ENCODE measurements around the gene METTL9.

METTL9 gene

DNA sequence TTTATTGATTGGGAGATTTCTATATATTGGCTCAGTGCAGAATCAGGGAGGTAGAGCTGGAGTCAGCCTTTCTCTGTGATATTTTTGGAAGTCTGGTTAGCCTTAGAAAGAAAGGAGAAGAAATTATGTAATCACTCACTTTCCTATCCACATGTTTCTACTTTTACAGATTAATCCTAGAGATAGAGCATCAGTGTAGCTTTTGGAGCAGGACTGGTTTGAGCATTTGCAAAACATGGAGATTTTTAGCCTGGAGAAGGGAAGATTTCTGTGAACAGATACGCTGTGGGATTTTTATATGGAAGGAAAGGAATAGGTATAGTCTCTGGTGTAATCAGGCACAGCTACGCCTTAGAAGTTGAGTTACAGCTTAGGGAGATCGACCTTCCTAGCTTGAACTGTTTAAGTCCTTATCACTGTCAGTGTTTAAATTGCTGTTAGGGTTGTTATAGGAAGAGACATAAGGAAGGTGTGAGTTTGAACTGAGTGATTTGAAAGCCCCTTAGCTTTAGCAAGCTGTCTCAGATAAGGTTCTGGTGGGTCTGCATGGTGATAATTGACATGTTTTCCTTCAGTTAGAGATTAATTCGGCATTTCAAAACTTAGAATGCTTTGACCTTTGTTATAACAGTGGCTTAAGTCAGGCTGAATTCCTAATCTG is 20.5 kb downstream of the METTL9 start:
- TF ChIP-seq, protein P1, sequence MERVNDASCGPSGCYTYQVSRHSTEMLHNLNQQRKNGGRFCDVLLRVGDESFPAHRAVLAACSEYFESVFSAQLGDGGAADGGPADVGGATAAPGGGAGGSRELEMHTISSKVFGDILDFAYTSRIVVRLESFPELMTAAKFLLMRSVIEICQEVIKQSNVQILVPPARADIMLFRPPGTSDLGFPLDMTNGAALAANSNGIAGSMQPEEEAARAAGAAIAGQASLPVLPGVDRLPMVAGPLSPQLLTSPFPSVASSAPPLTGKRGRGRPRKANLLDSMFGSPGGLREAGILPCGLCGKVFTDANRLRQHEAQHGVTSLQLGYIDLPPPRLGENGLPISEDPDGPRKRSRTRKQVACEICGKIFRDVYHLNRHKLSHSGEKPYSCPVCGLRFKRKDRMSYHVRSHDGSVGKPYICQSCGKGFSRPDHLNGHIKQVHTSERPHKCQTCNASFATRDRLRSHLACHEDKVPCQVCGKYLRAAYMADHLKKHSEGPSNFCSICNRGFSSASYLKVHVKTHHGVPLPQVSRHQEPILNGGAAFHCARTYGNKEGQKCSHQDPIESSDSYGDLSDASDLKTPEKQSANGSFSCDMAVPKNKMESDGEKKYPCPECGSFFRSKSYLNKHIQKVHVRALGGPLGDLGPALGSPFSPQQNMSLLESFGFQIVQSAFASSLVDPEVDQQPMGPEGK (CRISPR knock-in tag; IDR thresholded peaks at IDR 0.05; ENCODE audit: borderline replicate concordance) = no peak
- TF ChIP-seq TCF4 (CRISPR knock-in tag; IDR thresholded peaks at IDR 0.05; ENCODE audit: borderline replicate concordance) = peak; percentile 47; the same call in 1 of the 2 replicates
- peak; percentile 49 for ATAC-seq

DNA sequence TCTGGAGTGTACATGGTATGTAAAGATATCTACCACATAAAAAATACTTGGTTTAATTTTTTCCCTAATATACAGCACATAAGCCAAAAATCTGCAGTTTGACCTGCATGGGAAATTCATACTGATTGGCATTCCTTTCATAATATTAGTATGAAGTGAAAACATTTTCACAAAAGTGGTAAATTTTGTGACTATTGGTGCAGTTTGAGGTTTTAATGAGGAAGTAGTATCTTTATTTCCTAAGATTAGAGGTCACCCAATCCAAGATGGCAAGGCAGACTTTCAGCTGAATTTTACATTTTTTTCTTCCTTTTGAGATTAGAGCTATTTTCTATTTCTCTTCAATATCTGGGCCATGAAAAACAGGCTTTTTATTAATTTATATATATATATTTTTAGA is 21.2 kb downstream of the METTL9 start:
- TF ChIP-seq ISL1 (CRISPR knock-in tag; IDR thresholded peaks at IDR 0.05) (no peak), GLIS3 (CRISPR knock-in tag; IDR thresholded peaks at IDR 0.05) (no peak), SNAI2 (CRISPR knock-in tag; IDR thresholded peaks at IDR 0.05) (no peak), ZNF70 (CRISPR knock-in tag; IDR thresholded peaks at IDR 0.05) (no peak), ZNF8 (CRISPR knock-in tag; IDR thresholded peaks at IDR 0.05) (no peak), BACH2 (CRISPR knock-in tag; IDR thresholded peaks at IDR 0.05; ENCODE audit: borderline replicate concordance) (no peak), TCF4 (CRISPR knock-in tag; IDR thresholded peaks at IDR 0.05; ENCODE audit: borderline replicate concordance) (no peak)
- TF ChIP-seq, protein P1 (CRISPR knock-in tag; IDR thresholded peaks at IDR 0.05; ENCODE audit: borderline replicate concordance) = no peak
- no peak for ATAC-seq

DNA sequence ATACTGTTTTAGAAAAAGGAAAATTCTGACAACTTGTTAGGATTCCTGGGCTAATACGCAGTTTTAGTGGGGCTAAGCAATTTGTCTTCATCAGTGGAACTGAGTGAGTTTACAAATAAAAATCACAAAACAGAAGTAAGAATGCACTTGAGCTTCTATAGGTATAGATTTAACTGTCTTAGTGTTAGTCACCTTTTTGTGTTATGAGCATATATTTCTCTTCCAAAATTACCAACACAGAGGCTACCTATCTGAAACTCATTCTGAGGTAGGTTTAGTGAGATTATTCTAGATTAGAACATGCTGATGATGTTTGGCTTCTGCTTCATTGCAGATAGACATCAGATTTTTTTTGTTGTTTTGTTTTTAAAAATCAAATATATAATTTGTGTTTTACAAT is 23.2 kb downstream of the METTL9 start:
- no peak for ATAC-seq

More for the DNA sequence above, 23.2 kb downstream of the METTL9 start:
- TF ChIP-seq ZC3H10 (CRISPR knock-in tag; IDR thresholded peaks at IDR 0.05) = no peak
- no peak for TF ChIP-seq ARNTL (CRISPR knock-in tag; IDR thresholded peaks at IDR 0.05; ENCODE audit: borderline replicate concordance, low read depth)
- TF ChIP-seq ZFP30 (CRISPR knock-in tag; IDR thresholded peaks at IDR 0.05) = no peak
- no peak for TF ChIP-seq ZNF8 (CRISPR knock-in tag; IDR thresholded peaks at IDR 0.05)
- TF ChIP-seq, protein P2, sequence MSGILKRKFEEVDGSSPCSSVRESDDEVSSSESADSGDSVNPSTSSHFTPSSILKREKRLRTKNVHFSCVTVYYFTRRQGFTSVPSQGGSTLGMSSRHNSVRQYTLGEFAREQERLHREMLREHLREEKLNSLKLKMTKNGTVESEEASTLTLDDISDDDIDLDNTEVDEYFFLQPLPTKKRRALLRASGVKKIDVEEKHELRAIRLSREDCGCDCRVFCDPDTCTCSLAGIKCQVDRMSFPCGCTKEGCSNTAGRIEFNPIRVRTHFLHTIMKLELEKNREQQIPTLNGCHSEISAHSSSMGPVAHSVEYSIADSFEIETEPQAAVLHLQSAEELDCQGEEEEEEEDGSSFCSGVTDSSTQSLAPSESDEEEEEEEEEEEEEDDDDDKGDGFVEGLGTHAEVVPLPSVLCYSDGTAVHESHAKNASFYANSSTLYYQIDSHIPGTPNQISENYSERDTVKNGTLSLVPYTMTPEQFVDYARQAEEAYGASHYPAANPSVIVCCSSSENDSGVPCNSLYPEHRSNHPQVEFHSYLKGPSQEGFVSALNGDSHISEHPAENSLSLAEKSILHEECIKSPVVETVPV (CRISPR knock-in tag; IDR thresholded peaks at IDR 0.05) = no peak
- TF ChIP-seq, protein P3, sequence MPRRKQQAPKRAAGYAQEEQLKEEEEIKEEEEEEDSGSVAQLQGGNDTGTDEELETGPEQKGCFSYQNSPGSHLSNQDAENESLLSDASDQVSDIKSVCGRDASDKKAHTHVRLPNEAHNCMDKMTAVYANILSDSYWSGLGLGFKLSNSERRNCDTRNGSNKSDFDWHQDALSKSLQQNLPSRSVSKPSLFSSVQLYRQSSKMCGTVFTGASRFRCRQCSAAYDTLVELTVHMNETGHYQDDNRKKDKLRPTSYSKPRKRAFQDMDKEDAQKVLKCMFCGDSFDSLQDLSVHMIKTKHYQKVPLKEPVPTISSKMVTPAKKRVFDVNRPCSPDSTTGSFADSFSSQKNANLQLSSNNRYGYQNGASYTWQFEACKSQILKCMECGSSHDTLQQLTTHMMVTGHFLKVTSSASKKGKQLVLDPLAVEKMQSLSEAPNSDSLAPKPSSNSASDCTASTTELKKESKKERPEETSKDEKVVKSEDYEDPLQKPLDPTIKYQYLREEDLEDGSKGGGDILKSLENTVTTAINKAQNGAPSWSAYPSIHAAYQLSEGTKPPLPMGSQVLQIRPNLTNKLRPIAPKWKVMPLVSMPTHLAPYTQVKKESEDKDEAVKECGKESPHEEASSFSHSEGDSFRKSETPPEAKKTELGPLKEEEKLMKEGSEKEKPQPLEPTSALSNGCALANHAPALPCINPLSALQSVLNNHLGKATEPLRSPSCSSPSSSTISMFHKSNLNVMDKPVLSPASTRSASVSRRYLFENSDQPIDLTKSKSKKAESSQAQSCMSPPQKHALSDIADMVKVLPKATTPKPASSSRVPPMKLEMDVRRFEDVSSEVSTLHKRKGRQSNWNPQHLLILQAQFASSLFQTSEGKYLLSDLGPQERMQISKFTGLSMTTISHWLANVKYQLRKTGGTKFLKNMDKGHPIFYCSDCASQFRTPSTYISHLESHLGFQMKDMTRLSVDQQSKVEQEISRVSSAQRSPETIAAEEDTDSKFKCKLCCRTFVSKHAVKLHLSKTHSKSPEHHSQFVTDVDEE (CRISPR knock-in tag; IDR thresholded peaks at IDR 0.05) = no peak
- TF ChIP-seq ISL1 (CRISPR knock-in tag; IDR thresholded peaks at IDR 0.05) = no peak
- TF ChIP-seq PPARA (CRISPR knock-in tag; IDR thresholded peaks at IDR 0.05; ENCODE audit: borderline replicate concordance) = no peak
- TF ChIP-seq GLIS3 (CRISPR knock-in tag; IDR thresholded peaks at IDR 0.05) = no peak
- TF ChIP-seq, protein P4, sequence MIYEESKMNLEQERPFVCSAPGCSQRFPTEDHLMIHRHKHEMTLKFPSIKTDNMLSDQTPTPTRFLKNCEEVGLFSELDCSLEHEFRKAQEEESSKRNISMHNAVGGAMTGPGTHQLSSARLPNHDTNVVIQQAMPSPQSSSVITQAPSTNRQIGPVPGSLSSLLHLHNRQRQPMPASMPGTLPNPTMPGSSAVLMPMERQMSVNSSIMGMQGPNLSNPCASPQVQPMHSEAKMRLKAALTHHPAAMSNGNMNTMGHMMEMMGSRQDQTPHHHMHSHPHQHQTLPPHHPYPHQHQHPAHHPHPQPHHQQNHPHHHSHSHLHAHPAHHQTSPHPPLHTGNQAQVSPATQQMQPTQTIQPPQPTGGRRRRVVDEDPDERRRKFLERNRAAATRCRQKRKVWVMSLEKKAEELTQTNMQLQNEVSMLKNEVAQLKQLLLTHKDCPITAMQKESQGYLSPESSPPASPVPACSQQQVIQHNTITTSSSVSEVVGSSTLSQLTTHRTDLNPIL (CRISPR knock-in tag; IDR thresholded peaks at IDR 0.05; ENCODE audit: low read depth) = no peak
- no peak for TF ChIP-seq ZNF565 (CRISPR knock-in tag; conservative IDR thresholded peaks at IDR 0.05; ENCODE audit: low read depth)
- no peak for TF ChIP-seq ZNF70 (CRISPR knock-in tag; IDR thresholded peaks at IDR 0.05)
- TF ChIP-seq, protein P1 (CRISPR knock-in tag; IDR thresholded peaks at IDR 0.05; ENCODE audit: borderline replicate concordance) = no peak
- TF ChIP-seq RARB (CRISPR knock-in tag; IDR thresholded peaks at IDR 0.05) = no peak
- no peak for TF ChIP-seq OSR1 (CRISPR knock-in tag; IDR thresholded peaks at IDR 0.05)
- TF ChIP-seq TOX (CRISPR knock-in tag; IDR thresholded peaks at IDR 0.05; ENCODE audit: borderline replicate concordance) = no peak
- TF ChIP-seq BACH2 (CRISPR knock-in tag; IDR thresholded peaks at IDR 0.05; ENCODE audit: borderline replicate concordance) = no peak
- no peak for TF ChIP-seq SNAI2 (CRISPR knock-in tag; IDR thresholded peaks at IDR 0.05)
- no peak for TF ChIP-seq CSDC2 (CRISPR knock-in tag; IDR thresholded peaks at IDR 0.05)
- no peak for TF ChIP-seq ZFP3 (CRISPR knock-in tag; IDR thresholded peaks at IDR 0.05)

All from SK-N-SH treated with all-trans-retinoic acid at 6 μM for 48 hours (cell line).